Superior temporal gyrus (tissue), 1 donor: ENCODE data around the gene CLTA.
"Not testable (repeated sequence)": the region's sequence is repeated elsewhere in the genome, so short reads cannot be mapped to it uniquely, and the experiment has no call there.

Experiments
- DNase-seq: peaks from one replicate; pipeline ENCODE4 v3.0.0-alpha.2; 2016; ENCODE audit errors: extremely low spot score

Gene CLTA

DNA sequence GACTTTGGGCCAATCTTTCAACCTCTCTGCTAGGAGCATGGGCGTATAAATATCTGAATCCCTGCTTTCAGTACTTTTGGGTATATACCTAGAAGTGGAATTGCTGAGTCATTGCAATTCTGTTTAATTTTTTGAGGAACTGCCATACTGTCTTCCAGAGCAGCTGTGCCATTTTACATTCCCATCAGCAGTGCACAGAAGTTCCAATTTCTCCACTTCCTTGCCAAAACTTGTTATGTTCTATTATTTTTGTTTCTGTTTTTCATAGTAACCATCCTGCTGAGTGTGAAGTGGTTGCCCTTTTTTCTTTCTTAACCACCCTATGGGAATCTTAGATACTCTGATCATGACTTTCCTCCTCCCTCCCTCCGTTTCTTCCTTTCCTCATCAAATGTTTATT, 32.6 kb upstream of the CLTA start:
- no peak for DNase-seq

DNA sequence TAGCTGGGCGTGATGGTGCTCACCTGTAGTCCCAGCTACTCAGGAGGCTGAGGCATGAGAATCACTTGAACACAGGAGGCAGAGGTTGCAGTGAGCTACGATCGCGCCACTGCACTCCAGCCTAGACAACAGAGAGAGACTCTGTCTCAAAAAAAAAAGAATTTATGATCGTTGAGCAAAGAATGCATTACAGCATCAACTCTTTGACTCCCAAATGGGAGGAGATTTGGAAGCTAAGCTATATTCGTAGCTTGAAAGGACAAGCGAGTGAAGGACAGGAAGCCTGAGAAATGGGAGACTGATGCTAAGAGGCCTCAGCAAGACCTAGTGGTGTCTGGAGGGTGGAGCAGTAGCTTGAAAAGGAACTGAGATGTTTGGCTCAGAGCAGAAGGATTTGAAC, 31.8 kb upstream of the CLTA start:
- no peak for DNase-seq

DNA sequence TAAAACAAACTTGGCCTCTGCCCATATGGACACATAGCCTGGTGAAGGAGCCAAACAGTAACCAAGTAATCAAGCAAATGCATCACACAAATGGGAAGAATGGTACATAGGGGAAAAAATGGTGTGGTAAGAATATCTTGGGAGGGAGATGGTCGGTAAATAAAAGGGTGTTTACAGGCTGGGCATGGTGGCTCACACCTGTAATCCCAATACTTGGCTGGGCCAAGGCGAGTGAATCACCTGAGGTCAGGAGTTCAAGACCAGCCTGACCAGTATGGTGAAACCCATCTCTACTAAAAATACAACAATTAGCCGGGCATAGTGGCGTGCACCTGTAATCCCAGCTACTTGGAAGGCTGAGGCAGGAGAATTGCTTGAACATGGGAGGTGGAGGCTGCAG, 31.2 kb upstream of the CLTA start:
- not testable (repeated sequence) for DNase-seq

DNA sequence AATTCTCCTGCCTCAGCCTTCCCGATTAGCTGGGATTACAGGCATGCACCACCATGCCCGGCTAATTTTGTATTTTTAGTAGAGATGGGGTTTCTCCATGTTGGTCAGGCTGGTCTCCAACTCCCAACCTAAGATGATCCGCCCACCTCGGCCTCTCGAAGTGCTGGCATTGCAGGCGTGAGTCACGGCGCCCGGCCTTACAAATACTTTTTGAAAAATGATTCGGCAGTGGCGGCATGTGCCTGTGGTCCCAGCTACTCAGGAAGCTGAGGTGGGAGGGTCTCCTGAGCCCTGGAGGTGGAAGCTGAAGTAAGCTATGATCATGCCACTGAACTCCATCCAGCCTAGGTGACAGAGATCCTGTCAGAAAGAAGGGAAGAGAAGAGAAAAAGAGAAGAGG, 30.6 kb upstream of the CLTA start:
- not testable (repeated sequence) for DNase-seq

DNA sequence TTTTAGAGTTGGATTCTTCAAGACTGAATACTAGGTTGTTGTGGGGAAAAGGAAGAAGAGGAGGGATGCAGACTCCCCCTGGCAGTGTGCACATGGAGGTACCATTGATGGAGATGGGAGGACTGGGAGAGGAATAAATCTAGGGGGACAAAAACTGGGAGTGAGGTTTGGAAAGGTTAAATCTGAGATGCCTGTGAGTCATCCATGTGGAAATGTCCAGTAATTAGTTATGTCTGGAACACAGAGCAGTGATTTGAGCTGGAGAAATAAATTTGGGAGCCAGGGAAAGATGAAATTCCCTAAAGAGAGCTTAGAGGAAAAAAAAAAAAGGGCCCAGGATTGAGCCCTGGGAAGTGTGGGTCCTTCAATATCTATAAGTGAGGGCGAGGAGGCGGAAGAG, 29.5 kb upstream of the CLTA start:
- DNase-seq = no peak

- no peak for DNase-seq
Measured at GRCh38 chr9:36162211-36162738, 28.4 kb upstream of the CLTA start.

DNA sequence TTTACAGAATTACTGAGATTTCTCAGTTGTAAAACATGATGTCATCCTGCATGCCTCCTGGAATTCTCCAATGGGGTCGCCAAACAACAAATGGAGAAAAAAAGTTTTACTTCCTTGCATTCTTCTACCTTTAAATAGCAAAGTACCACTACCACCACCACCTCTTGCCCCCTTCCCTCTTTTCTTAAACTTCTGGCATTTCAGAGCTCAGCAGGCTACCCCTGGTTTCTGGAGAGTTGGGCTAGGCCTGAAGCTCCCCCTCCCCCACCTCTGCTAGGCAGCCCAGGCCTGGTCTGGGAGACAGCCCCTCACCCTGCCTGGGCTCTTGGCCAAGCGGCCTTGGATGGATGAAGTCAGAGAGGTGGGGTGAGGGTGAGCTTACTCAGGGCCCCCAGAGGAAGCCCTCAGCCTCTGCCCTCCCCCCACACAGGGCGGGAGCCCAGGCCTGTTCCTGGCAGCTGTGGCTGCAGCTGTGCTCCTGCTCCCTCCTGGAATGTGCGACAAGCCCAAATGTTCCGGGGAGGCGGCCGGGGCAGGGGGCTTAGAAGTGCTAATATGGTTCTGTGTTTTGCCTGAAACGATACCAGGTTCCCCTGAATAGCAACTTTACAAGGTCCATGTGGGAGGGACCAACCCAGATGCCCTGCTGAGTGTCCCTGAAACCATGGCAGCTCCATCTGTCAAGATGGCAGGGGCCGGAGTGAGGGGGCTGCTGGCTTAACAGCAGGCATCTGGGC, 27.5 kb upstream of the CLTA start:
- DNase-seq = no peak

GRCh38 chr9:36163786-36164170, 26.9 kb upstream of the CLTA start:
- DNase-seq = no peak

GRCh38 chr9:36164372-36164771, 26.3 kb upstream of the CLTA start:
- DNase-seq = no peak

- DNase-seq = no peak
Measured at GRCh38 chr9:36164989-36165388, 25.7 kb upstream of the CLTA start.

GRCh38 chr9:36165826-36166167, 24.9 kb upstream of the CLTA start:
- peak; percentile 30 for DNase-seq

DNA sequence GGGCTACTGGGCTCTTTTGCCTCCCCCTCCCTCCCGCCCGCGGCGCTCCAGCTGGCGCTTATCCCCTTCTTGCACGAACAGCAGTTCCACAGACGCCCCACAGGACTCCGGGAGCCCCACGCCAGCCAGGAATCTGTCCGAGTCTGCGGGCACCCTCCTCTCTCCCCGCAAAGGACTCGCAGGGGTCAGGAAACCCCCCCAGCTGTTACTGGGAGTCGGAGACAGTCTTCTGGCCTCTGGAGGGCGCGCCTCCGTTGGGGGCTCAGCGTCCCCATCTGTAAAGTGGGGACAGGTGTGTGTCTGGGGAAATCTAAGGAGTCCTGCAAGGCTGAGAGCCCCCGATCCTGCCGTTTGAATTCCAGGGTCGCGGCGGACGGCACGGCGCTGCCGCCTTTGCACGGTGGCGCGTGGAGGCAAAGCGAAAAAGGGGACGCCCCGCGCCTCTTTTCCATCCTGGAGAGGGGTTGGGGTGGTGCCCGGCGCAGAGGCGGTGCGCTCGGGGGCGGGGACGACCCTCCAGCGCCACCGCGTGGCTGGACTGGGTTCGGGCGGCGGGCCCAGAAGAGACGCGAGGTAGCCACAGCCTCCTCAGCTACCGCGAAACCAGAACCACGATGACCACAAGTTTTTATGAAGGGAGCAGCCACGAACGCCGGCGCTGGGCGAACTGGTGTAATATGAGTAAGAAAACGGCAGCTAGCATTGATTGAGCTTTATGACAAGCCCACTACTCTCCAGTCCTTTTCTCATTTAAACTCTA, 24.4 kb upstream of the CLTA start:
- peak; percentile 82 for DNase-seq

GRCh38 chr9:36169166-36169565, 21.6 kb upstream of the CLTA start, which contains the start of gene CCIN:
Gene CCIN (plus strand): TSS chr9:36169388. CDS start chr9:36169503, 115 bp downstream.
- no peak for DNase-seq

DNA sequence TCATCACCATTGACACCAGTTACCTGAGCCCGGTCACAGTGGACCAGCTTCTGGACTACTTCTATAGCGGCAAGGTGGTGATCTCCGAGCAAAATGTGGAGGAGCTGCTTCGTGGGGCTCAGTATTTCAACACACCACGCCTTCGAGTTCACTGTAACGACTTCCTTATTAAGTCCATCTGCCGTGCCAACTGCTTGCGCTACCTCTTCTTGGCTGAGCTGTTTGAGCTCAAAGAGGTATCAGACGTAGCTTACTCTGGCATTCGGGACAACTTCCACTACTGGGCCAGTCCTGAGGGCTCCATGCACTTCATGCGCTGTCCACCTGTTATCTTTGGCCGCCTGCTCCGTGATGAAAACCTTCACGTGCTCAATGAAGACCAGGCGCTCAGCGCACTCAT, 21.0 kb upstream of the CLTA start:
- DNase-seq = no peak

- DNase-seq = no peak
Measured at GRCh38 chr9:36170531-36170930, 20.2 kb upstream of the CLTA start.

DNA sequence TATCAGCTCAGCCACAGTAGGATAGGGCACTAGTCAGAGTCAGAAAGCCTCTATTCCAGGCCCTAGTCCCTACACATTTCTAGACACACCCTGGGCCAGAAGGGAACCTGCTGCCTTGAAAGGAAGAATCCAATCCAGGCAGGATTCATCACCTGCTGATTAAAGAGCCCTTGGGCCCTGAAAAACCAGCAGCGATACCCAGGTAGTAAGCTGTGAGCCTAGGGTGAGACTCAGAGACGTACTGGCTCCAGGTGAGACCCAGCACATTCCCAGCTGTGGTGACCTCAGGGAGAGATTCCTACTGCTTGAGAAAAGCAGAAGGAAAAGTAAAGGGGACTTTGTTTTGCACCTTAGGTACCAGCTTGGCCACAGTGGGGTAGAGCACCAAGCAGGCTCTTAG, 16.9 kb upstream of the CLTA start:
- DNase-seq = no peak

DNA sequence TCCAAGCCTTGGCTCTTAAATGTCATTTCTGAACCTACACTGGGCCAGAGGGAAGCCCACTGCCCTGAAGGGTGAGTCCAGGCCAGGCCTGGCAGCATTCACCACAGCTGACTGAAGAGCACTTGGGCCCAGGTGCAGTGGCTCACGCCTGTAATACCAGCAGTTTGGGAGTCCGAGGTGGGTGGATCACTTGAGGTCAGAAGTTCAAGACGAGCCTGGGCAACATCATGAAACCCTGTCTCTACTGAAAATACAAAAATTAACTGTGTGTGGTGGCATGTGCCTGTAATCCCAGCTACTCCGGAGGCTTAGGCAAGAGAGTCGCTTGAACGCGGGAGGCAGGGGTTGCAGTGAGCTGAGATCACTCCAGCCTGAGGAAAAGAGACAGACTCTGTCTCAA, 16.4 kb upstream of the CLTA start:
- no peak for DNase-seq

DNA sequence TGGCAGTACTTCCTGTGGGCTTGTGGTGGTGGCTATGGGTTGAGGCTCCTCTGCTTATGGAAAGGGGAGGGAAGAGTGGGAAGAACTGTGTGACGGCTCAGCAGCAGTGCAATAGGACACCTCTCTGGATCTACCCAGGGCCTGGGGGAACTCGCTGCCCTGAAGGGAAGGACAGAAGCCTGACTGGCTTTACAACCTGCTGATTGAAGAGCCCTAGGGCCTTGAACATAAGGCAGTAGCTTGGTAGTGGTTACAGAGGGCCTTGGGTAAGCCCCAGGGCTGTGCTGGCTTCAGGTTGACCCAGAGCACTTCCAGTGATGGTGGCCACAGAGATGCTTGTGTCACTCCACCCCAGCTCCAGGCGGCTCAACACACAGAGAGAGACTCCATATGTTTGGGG, 16.0 kb upstream of the CLTA start:
- no peak for DNase-seq

DNA sequence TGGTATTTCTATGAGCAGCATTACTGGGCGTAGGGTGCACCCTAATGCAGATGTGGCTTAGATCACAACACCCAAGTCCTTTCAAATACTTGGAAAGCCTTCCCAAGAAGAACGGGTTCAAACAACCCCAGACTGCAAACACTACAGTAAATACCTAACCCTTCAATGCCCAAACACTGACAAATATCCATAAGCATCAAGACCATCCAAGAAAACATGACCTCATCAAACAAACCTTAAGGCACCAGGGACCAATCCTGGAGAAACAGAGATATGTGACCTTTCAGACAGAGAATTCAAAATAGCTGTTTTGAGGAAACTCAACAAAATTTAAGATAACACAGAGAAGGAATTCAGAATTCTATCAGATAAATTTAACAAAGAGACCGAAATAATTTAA, 15.5 kb upstream of the CLTA start:
- DNase-seq = not testable (repeated sequence)

DNA sequence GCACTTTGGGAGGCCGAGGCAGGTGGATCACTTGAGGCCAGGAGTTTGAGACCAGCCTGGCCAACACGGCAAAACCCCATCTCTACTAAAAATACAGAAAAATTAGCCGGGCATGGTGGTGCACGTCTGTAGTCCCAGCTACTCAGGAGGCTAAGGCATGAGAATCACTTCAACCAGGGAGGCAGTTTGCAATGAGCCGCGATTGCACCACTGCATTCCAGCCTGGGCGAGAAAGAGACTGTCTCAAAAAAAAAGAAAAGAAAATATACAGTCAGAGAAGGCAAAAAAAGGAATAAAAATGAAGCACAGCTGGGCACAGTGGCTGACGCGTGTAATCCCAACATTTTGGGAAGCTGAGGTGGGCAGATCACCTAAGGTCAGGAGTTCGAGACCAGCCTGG, 14.2 kb upstream of the CLTA start:
- not testable (repeated sequence) for DNase-seq

GRCh38 chr9:36177571-36177970, 13.2 kb upstream of the CLTA start:
- DNase-seq = no peak

DNA sequence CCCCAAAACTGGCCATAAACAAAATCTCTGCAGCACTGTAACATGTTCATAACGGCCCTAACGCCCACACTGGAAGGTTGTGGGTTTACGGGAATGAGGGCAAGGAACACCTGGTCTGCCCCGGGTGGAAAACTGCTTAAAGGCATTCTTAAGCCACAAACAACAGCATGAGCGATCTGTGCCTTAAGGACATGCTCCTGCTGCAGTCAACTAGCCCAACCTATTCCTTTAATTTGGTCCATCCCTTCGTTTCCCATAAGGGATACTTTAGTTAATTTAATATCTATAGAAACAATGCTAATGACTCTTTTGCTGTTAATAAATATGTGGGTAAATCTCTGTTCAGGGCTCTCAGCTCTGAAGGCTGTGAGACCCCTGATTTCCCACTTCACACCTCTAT, 10.5 kb upstream of the CLTA start:
- DNase-seq = not testable (repeated sequence)

- no peak for DNase-seq
Measured at GRCh38 chr9:36187414-36187813, 3.3 kb upstream of the CLTA start.
